HFF-Myc (cell line): ENCODE measurements around the gene ARHGDIA.

ENCODE experiments used
- DNase-seq: peaks from one replicate; pipeline ENCODE4 v3.0.0-alpha.2; 2011; ENCODE audit warnings: low read depth; ENCODE audit errors: extremely low read depth
- H3K4me3 ChIP-seq: replicated peaks from 2 replicates; pipeline ENCODE4 v1.5.1; 2011; ENCODE audit warnings: low read depth, mild to moderate bottlenecking, control low read depth, low read length
- TF ChIP-seq, protein P1 (sequence below): IDR thresholded peaks from 2 replicates; pipeline ENCODE4 v1.5.1; 2012; ENCODE audit warnings: mild to moderate bottlenecking, low read depth, low read length, control low read depth; ENCODE audit errors: missing control alignments

ARHGDIA gene

DNA sequence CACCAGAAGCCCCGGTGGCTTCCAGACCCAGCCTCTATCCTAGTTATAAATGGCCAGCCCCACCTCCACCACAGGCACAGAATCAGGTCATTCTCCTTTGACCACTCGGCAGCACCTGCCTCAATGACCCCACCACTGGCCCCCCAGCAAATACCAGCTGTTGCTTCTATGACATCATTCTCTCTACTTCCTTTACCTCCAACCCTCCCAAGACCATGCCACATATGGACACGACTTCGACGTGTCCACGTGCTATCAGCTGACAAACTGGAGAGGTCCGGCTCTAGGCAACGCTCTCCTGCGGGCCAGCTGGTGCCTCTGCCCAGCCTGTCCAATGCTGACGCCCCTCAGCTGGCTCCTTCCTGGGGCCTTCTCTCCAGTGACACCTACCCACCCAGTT, 14.3 kb upstream of the ARHGDIA start:
- TF ChIP-seq, protein P1, sequence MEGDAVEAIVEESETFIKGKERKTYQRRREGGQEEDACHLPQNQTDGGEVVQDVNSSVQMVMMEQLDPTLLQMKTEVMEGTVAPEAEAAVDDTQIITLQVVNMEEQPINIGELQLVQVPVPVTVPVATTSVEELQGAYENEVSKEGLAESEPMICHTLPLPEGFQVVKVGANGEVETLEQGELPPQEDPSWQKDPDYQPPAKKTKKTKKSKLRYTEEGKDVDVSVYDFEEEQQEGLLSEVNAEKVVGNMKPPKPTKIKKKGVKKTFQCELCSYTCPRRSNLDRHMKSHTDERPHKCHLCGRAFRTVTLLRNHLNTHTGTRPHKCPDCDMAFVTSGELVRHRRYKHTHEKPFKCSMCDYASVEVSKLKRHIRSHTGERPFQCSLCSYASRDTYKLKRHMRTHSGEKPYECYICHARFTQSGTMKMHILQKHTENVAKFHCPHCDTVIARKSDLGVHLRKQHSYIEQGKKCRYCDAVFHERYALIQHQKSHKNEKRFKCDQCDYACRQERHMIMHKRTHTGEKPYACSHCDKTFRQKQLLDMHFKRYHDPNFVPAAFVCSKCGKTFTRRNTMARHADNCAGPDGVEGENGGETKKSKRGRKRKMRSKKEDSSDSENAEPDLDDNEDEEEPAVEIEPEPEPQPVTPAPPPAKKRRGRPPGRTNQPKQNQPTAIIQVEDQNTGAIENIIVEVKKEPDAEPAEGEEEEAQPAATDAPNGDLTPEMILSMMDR: no peak
- H3K4me3 ChIP-seq: no peak overlapping the region
- no peak for DNase-seq

DNA sequence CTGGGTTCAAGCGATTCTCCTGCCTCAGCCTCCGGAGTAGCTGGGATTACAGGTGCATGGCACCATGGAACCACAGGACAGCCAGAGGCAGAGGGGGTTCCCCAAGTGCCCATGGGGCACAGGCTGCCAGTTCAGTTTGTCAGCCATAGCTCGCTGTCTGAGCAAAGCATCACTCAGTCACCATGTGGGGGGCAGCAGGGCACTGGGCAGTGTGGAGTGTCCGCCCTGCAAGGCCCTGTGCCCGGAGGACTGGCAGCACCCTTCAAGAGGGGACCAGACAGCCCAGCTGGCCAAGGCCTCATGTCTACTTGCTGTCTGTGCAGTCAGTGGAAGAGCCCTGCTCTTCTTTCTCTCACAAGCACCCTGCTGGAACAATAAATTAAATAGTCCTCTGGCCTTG, 13.8 kb upstream of the ARHGDIA start:
- no peak overlapping the region for H3K4me3 ChIP-seq
- no peak for DNase-seq
- TF ChIP-seq, protein P1: no peak

DNA sequence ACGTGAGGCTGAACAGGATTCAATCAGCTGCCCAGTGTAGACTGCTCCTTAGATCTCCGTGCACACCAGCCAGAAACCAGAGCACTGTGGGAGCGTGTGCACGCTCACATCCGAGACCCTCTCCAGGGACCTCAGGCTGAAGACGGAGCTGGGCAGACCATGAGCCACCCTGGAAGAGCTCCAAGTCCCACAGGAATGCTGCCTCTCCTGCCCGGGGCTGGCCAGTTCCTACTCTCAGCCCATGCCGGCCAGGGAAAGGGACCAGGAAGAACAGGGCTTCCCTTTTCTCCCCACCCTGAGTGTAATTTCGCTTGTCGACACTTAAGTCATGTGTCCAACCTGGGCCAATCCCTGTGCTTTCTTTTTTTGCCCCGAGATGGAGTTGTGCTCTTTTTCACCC, 13.4 kb upstream of the ARHGDIA start:
- no peak for DNase-seq
- TF ChIP-seq, protein P1: no peak
- H3K4me3 ChIP-seq: no peak overlapping the region

DNA sequence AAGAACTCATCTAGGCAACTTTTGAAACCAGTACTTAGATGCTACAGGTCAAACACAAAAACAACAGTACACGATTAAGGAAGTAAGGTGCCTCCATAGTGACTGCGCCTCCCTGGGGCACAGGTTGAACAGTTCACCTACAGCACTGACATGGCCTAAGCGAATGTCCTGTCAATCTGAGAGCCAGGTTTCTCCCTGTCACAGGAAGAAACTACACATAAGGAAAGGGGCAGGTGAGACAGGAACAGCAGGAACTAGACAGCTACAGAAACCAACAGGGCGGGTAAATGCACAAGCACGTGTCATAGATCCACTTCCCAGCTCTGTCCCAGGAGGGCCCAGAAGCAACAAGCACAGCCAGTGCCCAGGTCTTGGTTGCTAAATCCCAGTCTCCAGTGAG, 8.0 kb upstream of the ARHGDIA start:
- no peak for DNase-seq
- H3K4me3 ChIP-seq: no peak overlapping the region
- TF ChIP-seq, protein P1: no peak

DNA sequence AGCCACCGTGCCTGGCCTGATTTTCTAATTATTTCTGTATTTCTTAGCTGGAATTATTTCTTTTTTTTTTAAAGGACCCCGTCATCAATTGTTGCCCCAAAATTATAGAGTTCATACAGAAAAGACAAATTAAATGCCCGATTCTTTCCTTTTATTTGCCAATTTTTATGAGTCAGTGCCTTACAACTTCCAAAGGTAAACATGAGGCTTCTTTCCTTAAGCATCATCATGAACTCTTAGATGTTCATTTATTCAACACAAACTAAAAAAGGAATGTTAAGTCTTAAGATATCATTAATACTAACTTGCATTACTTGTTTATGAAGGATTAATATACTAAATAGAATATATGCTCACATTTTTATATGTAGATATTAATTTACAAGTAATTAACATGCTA, 7.2 kb upstream of the ARHGDIA start:
- no peak for DNase-seq
- TF ChIP-seq, protein P1: no peak
- no peak overlapping the region for H3K4me3 ChIP-seq

DNA sequence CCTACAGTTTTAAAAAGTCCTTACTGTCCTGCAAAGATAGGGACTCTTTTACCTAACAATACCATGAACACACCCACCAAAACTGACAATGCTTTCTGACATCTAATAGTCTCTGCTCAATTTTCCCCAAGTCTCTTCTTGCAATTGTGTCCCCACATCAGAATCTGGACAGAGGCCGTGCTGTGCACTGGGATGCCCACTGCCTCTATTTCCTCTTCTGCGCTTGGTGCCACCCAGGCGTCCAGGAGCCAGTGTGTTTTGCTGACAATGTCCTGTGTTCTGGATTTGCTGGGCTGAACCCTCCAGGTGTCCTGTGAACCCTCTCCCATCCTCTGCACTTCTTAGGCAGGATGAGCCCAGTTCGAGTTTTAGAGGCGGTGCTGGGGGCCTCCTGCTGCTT, 6.4 kb upstream of the ARHGDIA start:
- TF ChIP-seq, protein P1: no peak
- no peak overlapping the region for H3K4me3 ChIP-seq
- DNase-seq: no peak
